HepG2 (cell line): ENCODE data around the gene UBQLN1. TPM values are rescaled to one million over a fixed set of nuclear protein-coding genes. Genes with fewer than 3 reads are reported as not detected.
A peak's percentile ranks its signal among the peaks of the same experiment; 100 is the strongest.

Source experiments
- ATF1 ChIP-seq: IDR thresholded peaks from 2 replicates; pipeline ENCODE4 v1.6.1; 2016; ENCODE audit warnings: mild to moderate bottlenecking, control low read depth
- DDIT3 ChIP-seq: sonication (generic); formaldehyde crosslinking; IDR thresholded peaks from 2 replicates; pipeline ENCODE4 v1.4.0; 2020; ENCODE audit warnings: mild to moderate bottlenecking, missing genetic modification reagents
- DMAP1 ChIP-seq: IDR thresholded peaks from 2 replicates; pipeline ENCODE4 v1.6.1; 2016
- ELF3 ChIP-seq: IDR thresholded peaks from 2 replicates; pipeline ENCODE4 v1.6.1; 2016; ENCODE audit warnings: missing genetic modification reagents, missing compliant biosample characterization
- HBP1 ChIP-seq: IDR thresholded peaks from 2 replicates; pipeline ENCODE4 v1.6.1; 2016; ENCODE audit warnings: low read depth, control low read depth
- LBX2 ChIP-seq: sonication (generic); formaldehyde crosslinking; IDR thresholded peaks from 2 replicates; pipeline ENCODE4 v1.5.0; 2020; ENCODE audit warnings: missing genetic modification reagents, mild to moderate bottlenecking, borderline replicate concordance
- MLLT10 ChIP-seq: sonication (generic); formaldehyde crosslinking; IDR thresholded peaks from 2 replicates; pipeline ENCODE4 v1.4.0; 2020; ENCODE audit warnings: missing genetic modification reagents
- MTA1 ChIP-seq: sonication (generic); formaldehyde crosslinking; IDR thresholded peaks from 2 replicates; pipeline ENCODE4 v1.4.0; 2020; ENCODE audit warnings: missing genetic modification reagents, mild to moderate bottlenecking, borderline replicate concordance
- NFIC ChIP-seq: IDR thresholded peaks from 2 replicates; pipeline ENCODE4 v1.6.1; 2012; ENCODE audit warnings: mild to moderate bottlenecking, low read length, inconsistent platforms
- PBX2 ChIP-seq: IDR thresholded peaks from 2 replicates; pipeline ENCODE4 v1.6.1; 2016; ENCODE audit warnings: control low read depth
- PHF5A ChIP-seq: IDR thresholded peaks from one replicate; pipeline ENCODE4 v1.6.1; 2018; ENCODE audit warnings: low read depth, missing genetic modification reagents; ENCODE audit not compliant: unreplicated experiment
- POGK ChIP-seq: sonication (generic); formaldehyde crosslinking; conservative IDR thresholded peaks from 2 replicates; pipeline ENCODE4 v1.8.0; 2022; ENCODE audit warnings: mild to moderate bottlenecking, moderate library complexity, missing genetic modification reagents
- PPARG ChIP-seq: conservative IDR thresholded peaks from 2 replicates; pipeline ENCODE4 v1.6.1; 2016; ENCODE audit warnings: missing biosample characterization, missing genetic modification reagents
- SIN3B ChIP-seq: fragments of 150-350 bp; IDR thresholded peaks from 2 replicates; pipeline ENCODE4 v1.6.1; 2014; ENCODE audit warnings: low read length
- SKIL ChIP-seq: sonication (generic); formaldehyde crosslinking; IDR thresholded peaks from 2 replicates; pipeline ENCODE4 v1.8.0; 2022; ENCODE audit warnings: missing genetic modification reagents, mild to moderate bottlenecking, moderate library complexity, borderline replicate concordance
- STAT5B ChIP-seq: sonication (generic); formaldehyde crosslinking; IDR thresholded peaks from 2 replicates; pipeline ENCODE4 v1.4.0; 2020; ENCODE audit warnings: missing genetic modification reagents
- THYN1 ChIP-seq: sonication (generic); formaldehyde crosslinking; IDR thresholded peaks from 2 replicates; pipeline ENCODE4 v1.8.1; 2023; ENCODE audit warnings: low read depth, mild to moderate bottlenecking, moderate library complexity, missing genetic modification reagents, borderline replicate concordance
- ZFP36L2 ChIP-seq: sonication (generic); formaldehyde crosslinking; IDR thresholded peaks from 2 replicates; pipeline ENCODE4 v1.4.0; 2020; ENCODE audit warnings: missing genetic modification reagents
- ZNF121 ChIP-seq: sonication (generic); formaldehyde crosslinking; IDR thresholded peaks from 2 replicates; pipeline ENCODE4 v1.5.0; 2020; ENCODE audit warnings: mild to moderate bottlenecking, missing genetic modification reagents
- ZNF550 ChIP-seq: sonication (generic); formaldehyde crosslinking; IDR thresholded peaks from 2 replicates; pipeline ENCODE4 v1.4.0; 2020; ENCODE audit warnings: mild to moderate bottlenecking, missing genetic modification reagents, borderline replicate concordance
- ZSCAN21 ChIP-seq: sonication (generic); formaldehyde crosslinking; IDR thresholded peaks from 2 replicates; pipeline ENCODE4 v1.8.0; 2022; ENCODE audit warnings: mild to moderate bottlenecking, missing genetic modification reagents, moderate library complexity, borderline replicate concordance
- ZSCAN5A ChIP-seq: sonication (generic); formaldehyde crosslinking; IDR thresholded peaks from 2 replicates; pipeline ENCODE4 v1.8.0; 2022; ENCODE audit warnings: mild to moderate bottlenecking, missing genetic modification reagents, borderline replicate concordance
- polyA plus RNA-seq, 8 experiments: library from polyadenylated mRNA; depleted of rRNA in 3 of 8; stranded (reverse) in 7 of 8; unstranded in 1 of 8; fragments of >200 nt; fragmentation: Illumina TruSeq in 4 of 8; extraction: Trizol in 4 of 8; gene quantifications; 2 replicates each; pipeline versions ENCODE4 v1.2.1 to v1.2.3, GENCODE V29; 2011 to 2016; ENCODE audit warnings: low read depth in 4 of 8, missing spikeins in 1 of 8, mixed read lengths in 1 of 8; ENCODE audit not compliant: insufficient read depth in 1 of 8
- total RNA-seq, 5 experiments: library from RNA; depleted of rRNA; stranded (reverse); fragments of >200 nt; fragmentation: Illumina TruSeq; extraction: Trizol; gene quantifications; 2 replicates each; pipeline ENCODE4 v1.2.3, GENCODE V29; 2016; ENCODE audit warnings: low read depth in 1 of 5

UBQLN1 gene
- total and polyA plus RNA-seq, 2 of the 13 experiments (the other 11 are each of a cell fraction or from before 2014, with no cell fraction given) = 78.1 to 83.8 TPM

- TF ChIP-seq MTA1 (CRISPR knock-in tag) (0 out of 2 replicates have a peak, but pooled peaks have one; percentile 34), HBP1 (no peak), POGK (CRISPR knock-in tag) (no peak; the same call in 1 of the 2 replicates), ZSCAN21 (CRISPR knock-in tag) (no peak), PHF5A (CRISPR knock-in tag) (no peak), ELF3 (CRISPR knock-in tag) (no peak), ZSCAN5A (CRISPR knock-in tag) (no peak), SKIL (CRISPR knock-in tag) (no peak), DMAP1 (CRISPR knock-in tag) (no peak), THYN1 (no peak), SIN3B (no peak), LBX2 (CRISPR knock-in tag) (no peak), PPARG (CRISPR knock-in tag) (no peak), ZNF121 (CRISPR knock-in tag) (no peak), NFIC (no peak), DDIT3 (no peak), MLLT10 (CRISPR knock-in tag) (no peak), STAT5B (CRISPR knock-in tag) (no peak), PBX2 (CRISPR knock-in tag) (no peak), ZNF550 (CRISPR knock-in tag) (no peak), ZFP36L2 (CRISPR knock-in tag) (no peak), ATF1 (CRISPR knock-in tag) (no peak)
These were observed 879 bp upstream of the UBQLN1 start (continued) for GRCh38 chr9:83708515-83709158.
